GM23338 (cell line): Measurements from ENCODE around the gene WDR33. TPM values are rescaled to one million over a fixed set of nuclear protein-coding genes. Genes with fewer than 3 reads are reported as not detected.

ENCODE experiments used
- ATAC-seq: fragments of 200-7000 bp; cut with Tn5 transposase; 3 replicates; pipeline ENCODE4 v1.9.1; 2020
- DNase-seq: peaks from one replicate; pipeline ENCODE4 v3.0.0-alpha.2; 2015; ENCODE audit warnings: low spot score
- H2AFZ ChIP-seq: fragments of 200-600 bp; sonication (generic); 2 replicates; pipeline ENCODE4 v1.8.0; 2016; ENCODE audit warnings: antibody characterized with exemption, mild to moderate bottlenecking, moderate library complexity
- H3F3A ChIP-seq: fragments of 200-600 bp; sonication (generic); replicated peaks from 2 replicates; pipeline ENCODE4 v1.8.0; 2017; ENCODE audit warnings: antibody characterized with exemption, mixed run types, low read depth
- H3K27ac ChIP-seq: fragments of 200-600 bp; sonication (generic); 2 replicates; pipeline ENCODE4 v1.6.1; 2016; ENCODE audit warnings: low read depth
- H3K27me3 ChIP-seq: fragments of 200-600 bp; sonication (generic); 2 replicates; pipeline ENCODE4 v1.8.0; 2016; ENCODE audit warnings: mild to moderate bottlenecking, mixed run types, moderate library complexity; ENCODE audit not compliant: insufficient read depth
- H3K36me3 ChIP-seq: fragments of 200-600 bp; sonication (generic); 2 replicates; pipeline ENCODE4 v1.8.0; 2016; ENCODE audit warnings: mild to moderate bottlenecking; ENCODE audit not compliant: insufficient read depth
- H3K4me1 ChIP-seq: fragments of 200-600 bp; sonication (generic); 2 replicates; pipeline ENCODE4 v1.8.0; 2016; ENCODE audit warnings: mild to moderate bottlenecking, moderate library complexity; ENCODE audit not compliant: insufficient read depth
- H3K4me2 ChIP-seq: fragments of 200-600 bp; sonication (generic); 2 replicates; pipeline ENCODE4 v1.7.1; 2017; ENCODE audit warnings: mixed run types
- H3K4me3 ChIP-seq: fragments of 200-600 bp; sonication (generic); 2 replicates; pipeline ENCODE4 v1.6.1; 2016; ENCODE audit warnings: mixed run types
- H3K79me2 ChIP-seq: fragments of 200-600 bp; sonication (generic); replicated peaks from 2 replicates; pipeline ENCODE4 v1.8.0; 2017; ENCODE audit warnings: mild to moderate bottlenecking; ENCODE audit not compliant: insufficient read depth
- H3K9me2 ChIP-seq: fragments of 200-600 bp; sonication (generic); 2 replicates; pipeline ENCODE4 v1.8.0; 2017; ENCODE audit not compliant: insufficient read depth
- H4K20me1 ChIP-seq: fragments of 200-600 bp; sonication (generic); replicated peaks from 2 replicates; pipeline ENCODE4 v1.8.0; 2017; ENCODE audit warnings: mild to moderate bottlenecking; ENCODE audit not compliant: insufficient read depth
- H3K27ac Mint-ChIP-seq: 2 replicates; pipeline ENCODE4 v1.8.0; 2020; ENCODE audit warnings: inconsistent platforms, mild to moderate bottlenecking, moderate library complexity, mixed read lengths
- H3K27me3 Mint-ChIP-seq: 3 replicates; pipeline ENCODE4 v1.8.0; 2022; ENCODE audit warnings: low read depth, mild to moderate bottlenecking, moderate library complexity, mixed read lengths, inconsistent platforms; ENCODE audit not compliant: insufficient read depth, poor library complexity
- H3K36me3 Mint-ChIP-seq: 3 replicates; pipeline ENCODE4 v1.8.0; 2021; ENCODE audit warnings: low read depth, mild to moderate bottlenecking, inconsistent platforms, moderate library complexity, mixed read lengths
- H3K4me1 Mint-ChIP-seq: 3 replicates; pipeline ENCODE4 v1.8.0; 2020; ENCODE audit warnings: mild to moderate bottlenecking, inconsistent platforms, mixed read lengths
- H3K4me3 Mint-ChIP-seq: 3 replicates; pipeline ENCODE4 v1.8.0; 2021; ENCODE audit warnings: moderate library complexity, mild to moderate bottlenecking, inconsistent platforms, mixed read lengths
- H3K9me3 Mint-ChIP-seq: 3 replicates; pipeline ENCODE4 v1.8.0; 2020; ENCODE audit warnings: moderate library complexity, mild to moderate bottlenecking, inconsistent platforms, mixed read lengths
- CREB1 ChIP-seq: fragments of 250-450 bp; sonication (Bioruptor Pico); IDR thresholded peaks from 2 replicates; pipeline ENCODE4 v1.5.0; 2020; ENCODE audit warnings: low read depth, mild to moderate bottlenecking, moderate library complexity
- CTCF ChIP-seq, 2 experiments: fragments of 200-600 bp in 1 of 2; sonication (generic) in 1 of 2; conservative IDR thresholded peaks; 2 replicates each; pipeline versions ENCODE4 v1.5.1 to v1.6.1; 2016 to 2017; ENCODE audit warnings: antibody characterized with exemption in 2 of 2, low read depth in 2 of 2, mild to moderate bottlenecking in 2 of 2, moderate library complexity in 1 of 2
- ETS1 ChIP-seq: IDR thresholded peaks from 2 replicates; pipeline ENCODE4 v1.6.1; 2016; ENCODE audit warnings: antibody characterized with exemption
- EZH2 ChIP-seq: fragments of 200-600 bp; sonication (generic); IDR thresholded peaks from one replicate; pipeline ENCODE4 v1.8.0; 2017; ENCODE audit warnings: antibody characterized with exemption, mild to moderate bottlenecking, low read depth; ENCODE audit not compliant: unreplicated experiment
- EZH2phosphoT487 ChIP-seq: fragments of 200-600 bp; sonication (generic); IDR thresholded peaks from one replicate; pipeline ENCODE4 v1.8.1; 2018; ENCODE audit warnings: antibody characterized with exemption; ENCODE audit not compliant: unreplicated experiment
- NANOG ChIP-seq: IDR thresholded peaks from 2 replicates; pipeline ENCODE4 v1.6.1; 2016; ENCODE audit warnings: antibody characterized with exemption, borderline replicate concordance
- POLR2AphosphoS5 ChIP-seq: IDR thresholded peaks from 2 replicates; pipeline ENCODE4 v1.6.1; 2016; ENCODE audit warnings: antibody characterized with exemption, low read depth
- REST ChIP-seq: IDR thresholded peaks from one replicate; pipeline ENCODE4 v1.6.1; 2018; ENCODE audit warnings: antibody characterized with exemption; ENCODE audit not compliant: unreplicated experiment
- STAT1 ChIP-seq: IDR thresholded peaks from one replicate; pipeline ENCODE4 v1.6.1; 2016; ENCODE audit warnings: antibody characterized with exemption; ENCODE audit not compliant: unreplicated experiment
- ZNF114 ChIP-seq: fragments of 250-450 bp; sonication (Bioruptor Pico); IDR thresholded peaks from 2 replicates; pipeline ENCODE4 v1.5.0; 2020; ENCODE audit warnings: mild to moderate bottlenecking, moderate library complexity
- ZNF462 ChIP-seq: fragments of 250-450 bp; sonication (Bioruptor Pico); IDR thresholded peaks from 2 replicates; pipeline ENCODE4 v1.5.0; 2020; ENCODE audit warnings: mild to moderate bottlenecking, moderate library complexity
- polyA plus RNA-seq: library from polyadenylated mRNA; unstranded; fragments of >200 nt; fragmentation: Nextera tagmentation; extraction: Ambion mirVana; gene quantifications from 2 replicates; pipeline ENCODE4 v1.2.1, GENCODE V29; 2016
- total RNA-seq: library from RNA; depleted of rRNA; stranded (reverse); fragments of >200 nt; shearing (Covaris generic); gene quantifications from 2 replicates; pipeline ENCODE4 v1.2.3, GENCODE V29; 2014

The WDR33 gene
- total and polyA plus RNA-seq, 2 experiments from 2014 or later: 37.2 to 54.7 TPM

- Histone ChIP-seq H3K27me3 (no peaks in the 10 kb centered on the region), H3K79me2 (peaks cover 25% of the 10 kb centered on the region), H4K20me1 (peaks cover 35% of the 10 kb centered on the region), H3K36me3 (peaks cover 54% of the 10 kb centered on the region), H3K4me2 (no peak overlapping the region), H2AFZ (no peak overlapping the region), H3K4me3 (no peak overlapping the region), H3K4me1 (no peaks in the 10 kb centered on the region), H3K27ac (no peak overlapping the region), H3K9me2 (no peaks in the 10 kb centered on the region), H3F3A (peaks cover 6% of the 10 kb centered on the region; the same call in 1 of the 2 replicates)
- H3K36me3 Mint-ChIP-seq: peaks cover 84% of the 10 kb centered on the region
- H3K4me1 Mint-ChIP-seq: no peaks in the 10 kb centered on the region
- ATAC-seq: no peak
- H3K4me3 Mint-ChIP-seq: no peak overlapping the region
- no peak for DNase-seq
- H3K27me3 Mint-ChIP-seq: peaks cover 3% of the 10 kb centered on the region
- H3K9me3 Mint-ChIP-seq: no peaks in the 10 kb centered on the region
- no peak overlapping the region for H3K27ac Mint-ChIP-seq
- no peak for TF ChIP-seq POLR2AphosphoS5
- TF ChIP-seq CTCF (conservative IDR thresholded peaks at IDR 0.05; ENCODE audit: low read depth in 2 of 2): no peak
- TF ChIP-seq ZNF114 (CRISPR knock-in tag): no peak
- no peak for TF ChIP-seq ZNF462 (CRISPR knock-in tag)
- no peak for TF ChIP-seq EZH2phosphoT487
- no peak for TF ChIP-seq REST
- TF ChIP-seq ETS1: no peak
- TF ChIP-seq CREB1 (CRISPR knock-in tag): no peak
- no peak for TF ChIP-seq EZH2
- no peak for TF ChIP-seq NANOG
- TF ChIP-seq STAT1: no peak
These were observed 37.0 kb upstream of the WDR33 start for GRCh38 chr2:127847931-127848330.
